HepG2 (cell line): ENCODE data around the gene UBFD1. TPM values are rescaled to one million over a fixed set of nuclear protein-coding genes. Genes with fewer than 3 reads are reported as not detected.
A peak's percentile ranks its signal among the peaks of the same experiment; 100 is the strongest.

Experiments used
- ATAC-seq: fragments of 200-7000 bp; cut with Tn5 transposase; 3 replicates; pipeline ENCODE4 v1.9.1; 2020; ENCODE audit warnings: mild to moderate bottlenecking, moderate library complexity
- BruUV-seq: library from RNA; stranded (reverse); fragments of 400-500 nt; replicated peaks from 2 replicates; lab custom pipeline; 2021; lab: Mats Ljungman, UMichigan
- CTCF ChIA-PET: fragments of 300-600 bp; formaldehyde crosslinking; extraction: SDS; loops from one replicate; lab custom pipeline; 2021; ENCODE audit warnings: low total read pairs, inconsistent platforms, low intra/inter-chr PET ratio; lab: Yijun Ruan, JAX
- POLR2A ChIA-PET: fragments of 350-600 bp; sonication (Branson Sonifier 250); formaldehyde crosslinking; loops from one replicate; lab custom pipeline; 2020; ENCODE audit warnings: antibody characterized with exemption, inconsistent platforms; lab: Yijun Ruan, JAX
- DNase-seq: peaks from one replicate; pipeline ENCODE4 v3.0.0-alpha.2; 2015; ENCODE audit warnings: low spot score
- FAIRE-seq: peaks from 3 replicates; lab custom pipeline; 2011; peaks lifted over from hg19 to GRCh38; lab: Jason Lieb, UNC
- H2AFZ ChIP-seq: one replicate; pipeline ENCODE4 v1.6.1; 2011; ENCODE audit warnings: low read length, inconsistent platforms
- H3K27ac ChIP-seq: fragments of 300-600 bp; 3 replicates; pipeline ENCODE4 v1.8.0; 2011; ENCODE audit warnings: mixed run types, mild to moderate bottlenecking, mixed read lengths, low read length, inconsistent platforms; ENCODE audit not compliant: insufficient read depth; ENCODE audit errors: extremely low read length
- H3K27me3 ChIP-seq, 2 experiments: fragments of 200-600 bp in 1 of 2; 2 replicates in 1 of 2; 3 replicates in 1 of 2; pipeline versions ENCODE4 v1.6.0 to v1.8.0; 2011; ENCODE audit warnings: low read length in 2 of 2, mild to moderate bottlenecking in 2 of 2, moderate library complexity in 2 of 2, inconsistent platforms in 1 of 2; ENCODE audit not compliant: insufficient read depth in 2 of 2, control insufficient read depth in 1 of 2
- H3K36me3 ChIP-seq, 2 experiments: fragments of 200-600 bp in 1 of 2; replicated peaks in 1 of 2; 2 replicates in 1 of 2; 3 replicates in 1 of 2; pipeline versions ENCODE4 v1.5.1 to v1.8.0; 2011; ENCODE audit warnings: low read length in 2 of 2, inconsistent platforms in 1 of 2; ENCODE audit not compliant: insufficient read depth in 2 of 2, control insufficient read depth in 1 of 2
- H3K4me1 ChIP-seq: 2 replicates; pipeline ENCODE4 v1.5.1; 2012; ENCODE audit warnings: low read length, inconsistent platforms; ENCODE audit not compliant: insufficient read depth
- H3K4me2 ChIP-seq: 2 replicates; pipeline ENCODE4 v1.6.0; 2011; ENCODE audit warnings: low read depth, low read length, inconsistent platforms
- H3K4me3 ChIP-seq, 3 experiments: fragments of 200-600 bp in 1 of 3; sonication (generic), shearing (Covaris generic) in 1 of 3; replicated peaks in 1 of 3; 2 replicates each; pipeline ENCODE4 v1.5.1; 2011 to 2016; ENCODE audit warnings: low read length in 3 of 3, inconsistent platforms in 2 of 3, low read depth in 2 of 3, mild to moderate bottlenecking in 2 of 3, control low read depth in 1 of 3, mixed read lengths in 1 of 3; ENCODE audit not compliant: insufficient read depth in 1 of 3
- H3K79me2 ChIP-seq: one replicate; pipeline ENCODE4 v1.6.1; 2011; ENCODE audit warnings: low read length, inconsistent platforms; ENCODE audit not compliant: insufficient read depth
- H3K9ac ChIP-seq: 2 replicates; pipeline ENCODE4 v1.6.0; 2011; ENCODE audit warnings: mild to moderate bottlenecking, low read depth, low read length, inconsistent platforms; ENCODE audit not compliant: insufficient read depth
- H3K9me3 ChIP-seq: 2 replicates; pipeline ENCODE4 v1.5.1; 2012; ENCODE audit warnings: mild to moderate bottlenecking, low read length
- H4K20me1 ChIP-seq: 2 replicates; pipeline ENCODE4 v1.6.0; 2011; ENCODE audit warnings: inconsistent platforms, mild to moderate bottlenecking, low read length, moderate library complexity; ENCODE audit not compliant: insufficient read depth
- ARNT2 ChIP-seq: sonication (generic); formaldehyde crosslinking; IDR thresholded peaks from 2 replicates; pipeline ENCODE4 v1.8.0; 2022; ENCODE audit warnings: mild to moderate bottlenecking, low read depth, missing genetic modification reagents, moderate library complexity
- FOXC1 ChIP-seq: sonication (generic); formaldehyde crosslinking; IDR thresholded peaks from 2 replicates; pipeline ENCODE4 v1.8.0; 2022; ENCODE audit warnings: mild to moderate bottlenecking, missing genetic modification reagents, borderline replicate concordance
- FOXK1 ChIP-seq: sonication (generic); formaldehyde crosslinking; IDR thresholded peaks from 2 replicates; pipeline ENCODE4 v1.4.0; 2020; ENCODE audit warnings: low read depth, missing genetic modification reagents, borderline replicate concordance
- GATAD2A ChIP-seq: IDR thresholded peaks from 2 replicates; pipeline ENCODE4 v1.6.1; 2016
- HES4 ChIP-seq: sonication (generic); formaldehyde crosslinking; IDR thresholded peaks from 2 replicates; pipeline ENCODE4 v1.9.0; 2021; ENCODE audit warnings: mild to moderate bottlenecking, missing genetic modification reagents, borderline replicate concordance
- HMGXB4 ChIP-seq, 2 experiments: sonication (generic) in 1 of 2; formaldehyde crosslinking in 1 of 2; IDR thresholded peaks; 2 replicates each; pipeline versions ENCODE4 v1.4.0 to v1.6.1; 2018 to 2020; ENCODE audit warnings: missing genetic modification reagents in 2 of 2, borderline replicate concordance in 1 of 2, low read depth in 1 of 2, mild to moderate bottlenecking in 1 of 2, missing biosample characterization in 1 of 2
- HOMEZ ChIP-seq: IDR thresholded peaks from 2 replicates; pipeline ENCODE4 v1.6.1; 2016; ENCODE audit warnings: low read depth
- KDM5A ChIP-seq: fragments of 200-600 bp; sonication (generic); IDR thresholded peaks from 2 replicates; pipeline ENCODE4 v1.7.0; 2018; ENCODE audit warnings: antibody characterized with exemption, mild to moderate bottlenecking, low read length, borderline replicate concordance
- MIXL1 ChIP-seq: IDR thresholded peaks from 2 replicates; pipeline ENCODE4 v1.6.1; 2016
- MXI1 ChIP-seq: IDR thresholded peaks from 3 replicates; pipeline ENCODE4 v1.6.1; 2012; ENCODE audit warnings: low read depth, low read length, inconsistent platforms, borderline replicate concordance
- RBM22 ChIP-seq: fragments of 200-400 bp; formaldehyde crosslinking; optimal IDR thresholded peaks from 2 replicates; pipeline ENCODE3; 2017; ENCODE audit warnings: mild to moderate bottlenecking, low read length, moderate library complexity
- SNAPC2 ChIP-seq: sonication (generic); formaldehyde crosslinking; IDR thresholded peaks from 2 replicates; pipeline ENCODE4 v1.8.1; 2022; ENCODE audit warnings: mild to moderate bottlenecking, missing genetic modification reagents
- TBX2 ChIP-seq: sonication (generic); formaldehyde crosslinking; IDR thresholded peaks from 2 replicates; pipeline ENCODE4 v1.5.0; 2020; ENCODE audit warnings: missing genetic modification reagents, mild to moderate bottlenecking, borderline replicate concordance
- ZNF124 ChIP-seq: sonication (generic); formaldehyde crosslinking; IDR thresholded peaks from 2 replicates; pipeline ENCODE4 v1.4.0; 2020; ENCODE audit warnings: missing genetic modification reagents
- ZNF232 ChIP-seq: sonication (generic); formaldehyde crosslinking; IDR thresholded peaks from 2 replicates; pipeline ENCODE4 v1.4.0; 2020; ENCODE audit warnings: missing genetic modification reagents, borderline replicate concordance
- ZNF264 ChIP-seq: sonication (generic); formaldehyde crosslinking; IDR thresholded peaks from 2 replicates; pipeline ENCODE4 v1.4.0; 2020; ENCODE audit warnings: missing genetic modification reagents
- ZNF703 ChIP-seq: sonication (generic); formaldehyde crosslinking; IDR thresholded peaks from 2 replicates; pipeline ENCODE4 v1.5.1; 2020; ENCODE audit warnings: missing genetic modification reagents, mild to moderate bottlenecking, moderate library complexity, borderline replicate concordance
- ZNF766 ChIP-seq: sonication (generic); formaldehyde crosslinking; IDR thresholded peaks from 2 replicates; pipeline ENCODE4 v1.5.0; 2020; ENCODE audit warnings: missing genetic modification reagents, borderline replicate concordance
- ZNF772 ChIP-seq: sonication (generic); formaldehyde crosslinking; IDR thresholded peaks from 2 replicates; pipeline ENCODE4 v1.5.0; 2020; ENCODE audit warnings: mild to moderate bottlenecking, missing genetic modification reagents
- WGBS: methylation state at CpG from one replicate; pipeline ENCODE4 v1.1.6; 2017; ENCODE audit warnings: low lambda C conversion rate; 5-methylcytosine and 5-hydroxymethylcytosine counted together
- in situ Hi-C: cut with HindIII; loops from 2 replicates; pipeline ENCODE4 v1.10.0; 2017; ENCODE audit warnings: low pct_unique_long_range_greater_than_20kb; ENCODE audit not compliant: extremely low pct_ligation_motif_present
- intact Hi-C: fragments of 100-400 bp; cut with micrococcal nuclease; formaldehyde crosslinking; loops from one replicate; pipeline ENCODE4 v1.10.0; 2022; ENCODE audit not compliant: unreplicated experiment
- polyA plus RNA-seq, 8 experiments: library from polyadenylated mRNA; depleted of rRNA in 3 of 8; stranded (reverse) in 7 of 8; unstranded in 1 of 8; fragments of >200 nt; fragmentation: Illumina TruSeq in 4 of 8; extraction: Trizol in 4 of 8; gene quantifications; 2 replicates each; pipeline versions ENCODE4 v1.2.1 to v1.2.3, GENCODE V29; 2011 to 2016; ENCODE audit warnings: low read depth in 4 of 8, missing spikeins in 1 of 8, mixed read lengths in 1 of 8; ENCODE audit not compliant: insufficient read depth in 1 of 8
- total RNA-seq, 5 experiments: library from RNA; depleted of rRNA; stranded (reverse); fragments of >200 nt; fragmentation: Illumina TruSeq; extraction: Trizol; gene quantifications; 2 replicates each; pipeline ENCODE4 v1.2.3, GENCODE V29; 2016; ENCODE audit warnings: low read depth in 1 of 5

The UBFD1 gene
- total and polyA plus RNA-seq, 2 of the 13 experiments (the other 11 are each of a cell fraction or from before 2014, with no cell fraction given), result 100 to 111 TPM

GRCh38 chr16:23508589-23509440 lies 48.7 kb upstream of the UBFD1 start (continued):
- TF ChIP-seq HMGXB4 (CRISPR knock-in tag; IDR thresholded peaks at IDR 0.05; ENCODE audit: borderline replicate concordance in 1 of 2, low read depth in 1 of 2) (peak in 1 of 2 experiments; percentile 29; a peak in 1 of 4 replicates), ZNF703 (CRISPR knock-in tag) (no peak), FOXK1 (CRISPR knock-in tag) (no peak), HES4 (no peak), RBM22 (no peak)

- Histone ChIP-seq H3K4me1 (peaks cover 81% of the 10 kb centered on the region), H2AFZ (no peak overlapping the region), H3K27ac (peak overlapping the region; percentile 74), H3K36me3 (0 out of 5 replicates have a peak, but pooled peaks cover 0 to 17% of the 10 kb centered on the region in 2 experiments), H3K4me3 (peak overlapping the region; percentile 75 to 92 (median 91)), H4K20me1 (peaks cover 46% of the 10 kb centered on the region), H3K79me2 (peaks cover 57% of the 10 kb centered on the region), H3K9ac (peak overlapping the region; percentile 96), H3K4me2 (peak overlapping the region; percentile 98), H3K9me3 (no peaks in the 10 kb centered on the region), H3K27me3 (no peaks in the 10 kb centered on the region; a peak in 1 of 5 replicates)
- FAIRE-seq, result no peak
- intact Hi-C loops, result loop anchor here (2.0 kb wide), 1 partner anchor 31 kb away; no protein-coding TSS in a partner anchor
- TSS peak; percentile 59 for BruUV-seq
- no peak; the same call in 1 of the 3 replicates for ATAC-seq
- in situ Hi-C loops, result no loop called here
- under 1% methylated on average over 5 of the region's 5 CpGs for WGBS
- no peak for DNase-seq
- ChIA-PET POLR2A (interaction anchor here (0.8 to 2.8 kb wide), 7 partner anchors 10 to 135 kb away, joined by 3 to 24 read pairs (median 5); partner anchors contain the start of genes EARS2 and UBFD1), CTCF (no interaction called here)
- peak; percentile 59; the same call in 1 of the 2 replicates for TF ChIP-seq FOXC1 (CRISPR knock-in tag)
- TF ChIP-seq ZNF766 (CRISPR knock-in tag), result no peak
- TF ChIP-seq ZNF264 (CRISPR knock-in tag), result 0 out of 2 replicates have a peak, but pooled peaks have one; percentile 32
- no peak for TF ChIP-seq MIXL1 (CRISPR knock-in tag)
- TF ChIP-seq MXI1, result 0 out of 3 replicates have a peak, but pooled peaks have one; percentile 20
- TF ChIP-seq ARNT2 (CRISPR knock-in tag), result 0 out of 2 replicates have a peak, but pooled peaks have one; percentile 34
- TF ChIP-seq GATAD2A (CRISPR knock-in tag), result 0 out of 2 replicates have a peak, but pooled peaks have one; percentile 18
- TF ChIP-seq TBX2 (CRISPR knock-in tag), result peak; percentile 35; the same call in 1 of the 2 replicates
- TF ChIP-seq SNAPC2 (CRISPR knock-in tag), result 0 out of 2 replicates have a peak, but pooled peaks have one; percentile 61
- 0 out of 2 replicates have a peak, but pooled peaks have one; percentile 6 for TF ChIP-seq HOMEZ (CRISPR knock-in tag)
- 0 out of 2 replicates have a peak, but pooled peaks have one; percentile 37 for TF ChIP-seq ZNF124 (CRISPR knock-in tag)
- peak; percentile 38; the same call in 1 of the 2 replicates for TF ChIP-seq KDM5A
- TF ChIP-seq ZNF232 (CRISPR knock-in tag), result 0 out of 2 replicates have a peak, but pooled peaks have one; percentile 56
- 0 out of 2 replicates have a peak, but pooled peaks have one; percentile 36 for TF ChIP-seq ZNF772
Measured at GRCh38 chr16:23509441-23509754, 48.1 kb upstream of the UBFD1 start.
